CD4-positive, alpha-beta T cell treated with Interleukin-6 at 100 ng/mL for 8 hours (primary cell): ENCODE measurements around the gene DNM1.

Experiments
- DNase-seq: peaks from one replicate; pipeline ENCODE4 v3.0.0-alpha.2; 2020; ENCODE audit warnings: mixed read lengths, low spot score

The DNM1 gene

DNA sequence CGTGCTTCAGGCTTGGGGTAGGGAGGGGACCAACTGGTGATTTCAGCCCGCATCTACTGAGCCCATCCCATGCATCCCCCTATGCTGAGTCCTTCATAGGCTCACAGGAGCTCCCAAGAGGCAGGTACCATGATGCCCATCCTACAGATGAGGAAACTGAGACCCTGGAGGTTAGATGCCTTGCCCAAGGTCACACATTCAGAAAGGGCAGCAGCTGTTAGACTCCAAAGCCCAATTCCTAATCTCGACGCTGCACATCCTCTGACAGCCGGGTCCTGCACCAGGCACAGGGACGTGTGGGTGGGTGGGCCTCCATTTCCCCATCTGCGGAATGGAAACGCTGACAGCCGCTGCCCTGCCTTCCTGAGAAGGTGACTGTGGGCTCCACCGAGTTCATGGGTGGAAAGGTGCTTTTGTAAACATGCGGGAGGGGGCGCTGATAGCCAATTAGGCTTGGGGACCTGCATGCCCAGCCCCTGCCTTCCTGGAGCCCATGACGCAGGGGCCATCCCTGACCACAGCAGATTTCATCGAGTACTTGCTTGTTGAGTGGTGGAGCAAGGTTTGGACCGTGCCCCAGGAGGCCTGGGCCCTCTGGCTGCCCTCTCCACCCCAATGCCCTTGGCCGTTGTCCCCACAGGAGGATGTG lies 2.2 kb downstream of the DNM1 start:
- no peak for DNase-seq

DNA sequence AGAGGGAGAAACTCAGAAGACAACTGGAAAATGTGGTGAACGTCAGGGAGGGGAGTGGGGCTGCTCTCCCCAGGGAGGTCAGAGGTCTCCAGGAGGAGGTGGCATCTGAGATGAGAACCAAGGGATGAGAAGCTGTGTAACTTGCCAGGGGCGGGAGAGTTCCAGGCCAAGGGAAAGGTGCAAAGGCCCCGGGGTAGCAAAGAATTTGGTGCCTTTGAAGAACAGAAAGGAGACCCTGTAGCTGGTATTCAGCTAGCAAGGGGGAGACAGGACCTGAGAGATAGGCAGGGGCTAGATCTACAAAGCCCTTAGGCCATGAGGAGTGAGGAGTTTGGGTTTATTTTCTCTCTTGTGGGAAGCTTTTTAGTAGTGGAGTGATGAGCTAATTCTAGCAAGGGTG lies 3.3 kb downstream of the DNM1 start:
- DNase-seq: no peak

DNA sequence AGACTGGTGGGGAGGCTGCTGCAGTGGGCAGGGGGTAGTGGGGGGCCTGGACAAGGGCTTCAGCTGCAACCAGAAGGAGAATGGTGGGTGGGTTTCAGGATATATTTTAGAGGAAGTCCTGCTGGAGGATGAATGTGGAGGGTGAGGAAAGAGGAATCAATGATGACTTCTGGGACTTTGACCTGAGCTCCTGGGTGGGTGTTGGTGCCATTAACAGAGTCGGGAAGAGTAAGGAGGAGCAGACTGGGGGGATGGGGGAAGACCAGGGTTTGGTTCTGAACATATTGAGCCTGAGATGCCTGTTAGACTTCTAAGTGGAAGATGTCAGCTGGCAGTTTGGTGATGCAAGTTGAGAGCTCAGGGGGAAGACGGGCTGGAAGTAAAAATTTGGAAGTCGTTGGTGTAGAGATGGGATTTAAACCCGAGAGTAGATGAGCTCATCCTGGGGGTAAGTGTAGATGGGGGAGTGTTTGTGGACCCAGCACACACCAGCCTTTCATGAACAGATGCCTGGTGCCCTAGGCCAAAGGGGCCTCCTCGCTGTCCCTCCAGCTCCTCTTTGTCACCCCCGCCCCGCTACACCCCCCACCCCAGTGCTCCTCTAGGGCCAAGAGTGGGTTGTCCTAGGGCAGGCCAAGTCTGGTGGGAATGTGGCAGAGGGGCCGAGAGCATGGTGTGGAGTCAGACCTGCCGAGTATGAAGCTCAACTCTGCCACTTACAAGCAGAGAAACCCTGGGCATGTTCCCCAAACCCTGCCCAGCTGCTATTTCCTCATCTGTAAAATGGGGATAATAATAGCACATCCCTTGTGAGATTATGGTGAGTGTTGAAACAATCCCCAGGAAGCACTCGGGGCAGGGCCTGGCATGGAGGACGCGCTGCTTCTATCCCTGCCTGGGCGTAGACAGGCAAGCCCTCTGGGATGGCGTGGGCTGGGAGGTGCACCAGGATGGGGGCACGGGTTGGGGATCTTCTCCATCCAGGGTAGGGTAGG lies 4.0 kb downstream of the DNM1 start:
- DNase-seq: no peak

DNA sequence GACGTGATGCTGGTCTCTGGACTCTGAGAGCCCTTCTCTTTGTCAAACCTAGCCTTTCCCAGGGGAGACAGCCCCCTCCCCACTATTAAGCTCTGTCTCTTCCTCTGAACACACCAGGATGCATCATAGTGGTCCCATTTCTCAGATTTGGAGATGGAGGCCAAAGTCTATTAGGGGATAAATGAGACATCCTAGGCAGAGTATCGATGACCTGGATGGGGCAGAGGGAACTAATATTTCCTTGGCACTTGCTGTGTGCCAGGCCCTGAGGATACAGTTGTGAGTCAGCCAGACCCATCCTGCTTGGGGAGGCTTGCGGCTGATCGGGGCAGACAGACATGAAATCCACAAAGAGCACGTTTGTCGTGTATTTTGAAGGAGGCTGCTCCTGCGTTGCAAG lies 5.2 kb downstream of the DNM1 start:
- DNase-seq: no peak

DNA sequence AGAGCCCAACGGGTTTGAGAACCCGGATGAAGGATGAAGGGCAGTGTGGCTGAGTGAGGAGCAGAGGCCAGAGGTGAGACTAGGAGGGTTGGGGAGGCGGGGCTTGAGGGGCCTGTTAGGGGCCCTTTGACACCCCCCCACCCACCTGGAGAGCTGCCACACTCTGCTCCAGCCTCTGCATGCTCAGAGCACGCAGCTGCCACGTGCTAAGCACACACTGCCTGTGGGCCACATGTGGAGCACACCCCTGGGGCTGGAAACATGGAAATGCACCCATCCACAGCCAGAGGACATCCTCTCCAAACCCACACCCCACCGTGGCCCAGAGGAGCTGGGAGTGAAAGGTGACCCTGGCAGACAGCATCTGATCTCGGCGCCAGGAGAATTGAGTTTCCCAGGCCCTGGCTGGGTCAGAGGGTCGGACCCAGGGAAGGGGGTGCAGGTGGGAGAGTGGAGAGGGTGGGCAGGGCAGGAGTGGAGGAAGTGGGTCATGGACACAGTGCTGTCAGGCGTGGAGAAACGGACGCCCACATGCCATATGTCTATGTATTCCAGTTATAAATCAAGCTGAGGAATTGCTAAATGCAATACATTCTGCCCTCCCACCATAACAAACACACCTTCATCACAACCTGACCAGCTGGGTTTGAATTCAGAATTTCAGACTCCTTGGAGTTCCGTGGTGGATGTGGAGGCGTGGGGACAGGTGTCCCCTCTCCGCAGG lies 5.9 kb downstream of the DNM1 start:
- DNase-seq: no peak

DNA sequence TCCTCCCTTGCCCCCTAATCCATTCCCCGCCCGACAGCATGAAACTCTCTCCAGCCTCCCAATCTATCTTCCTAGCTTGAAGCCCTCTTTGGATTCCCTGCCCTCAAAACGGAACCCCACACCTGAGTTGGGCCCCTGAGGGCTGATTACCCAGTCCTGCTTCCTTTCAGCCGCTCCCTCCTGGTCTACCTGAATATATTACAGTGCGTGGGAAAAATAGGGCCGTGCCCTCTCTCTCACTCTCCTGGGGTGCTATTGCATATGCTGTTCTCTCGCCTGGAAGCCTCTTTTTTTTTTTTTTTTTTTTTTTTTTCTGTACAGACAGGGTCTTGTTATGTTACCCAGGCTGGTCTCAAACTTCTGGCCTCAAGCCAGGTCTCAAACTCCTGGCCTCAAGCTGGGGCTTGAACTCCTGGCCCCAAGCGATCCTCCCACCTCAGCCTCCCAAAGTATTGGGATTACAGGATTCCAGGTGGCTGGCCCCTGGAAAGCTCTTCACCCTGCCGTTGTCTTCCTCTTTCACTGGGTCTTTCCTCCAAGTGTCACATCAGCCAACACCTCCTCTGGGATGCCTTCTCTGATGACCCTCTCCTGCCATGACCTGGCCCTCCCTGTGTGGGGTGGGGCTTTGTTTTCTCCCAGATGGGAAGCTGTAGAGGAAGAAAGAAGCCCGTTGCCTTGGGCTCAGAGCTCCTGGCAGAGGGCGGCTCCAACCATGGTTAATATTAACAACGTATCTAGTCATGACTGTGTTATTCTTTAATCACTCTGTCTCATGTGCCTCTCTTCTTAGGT lies 8.2 kb downstream of the DNM1 start:
- DNase-seq: no peak

DNA sequence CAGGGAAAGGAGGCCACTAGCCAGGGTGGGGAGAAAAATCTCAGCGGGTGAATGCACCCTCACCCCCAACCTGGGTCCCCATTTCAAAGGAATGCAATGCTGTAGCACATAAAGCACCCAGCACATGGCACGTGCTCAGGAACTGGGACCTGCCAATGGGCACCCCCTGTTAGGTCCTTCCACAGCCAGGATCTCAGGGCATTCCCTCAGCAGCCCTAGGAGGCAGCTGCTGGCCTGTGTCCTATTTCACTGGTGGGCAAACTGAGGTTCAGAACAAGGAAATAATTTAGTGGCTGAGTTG lies 8.8 kb downstream of the DNM1 start:
- DNase-seq: no peak

DNA sequence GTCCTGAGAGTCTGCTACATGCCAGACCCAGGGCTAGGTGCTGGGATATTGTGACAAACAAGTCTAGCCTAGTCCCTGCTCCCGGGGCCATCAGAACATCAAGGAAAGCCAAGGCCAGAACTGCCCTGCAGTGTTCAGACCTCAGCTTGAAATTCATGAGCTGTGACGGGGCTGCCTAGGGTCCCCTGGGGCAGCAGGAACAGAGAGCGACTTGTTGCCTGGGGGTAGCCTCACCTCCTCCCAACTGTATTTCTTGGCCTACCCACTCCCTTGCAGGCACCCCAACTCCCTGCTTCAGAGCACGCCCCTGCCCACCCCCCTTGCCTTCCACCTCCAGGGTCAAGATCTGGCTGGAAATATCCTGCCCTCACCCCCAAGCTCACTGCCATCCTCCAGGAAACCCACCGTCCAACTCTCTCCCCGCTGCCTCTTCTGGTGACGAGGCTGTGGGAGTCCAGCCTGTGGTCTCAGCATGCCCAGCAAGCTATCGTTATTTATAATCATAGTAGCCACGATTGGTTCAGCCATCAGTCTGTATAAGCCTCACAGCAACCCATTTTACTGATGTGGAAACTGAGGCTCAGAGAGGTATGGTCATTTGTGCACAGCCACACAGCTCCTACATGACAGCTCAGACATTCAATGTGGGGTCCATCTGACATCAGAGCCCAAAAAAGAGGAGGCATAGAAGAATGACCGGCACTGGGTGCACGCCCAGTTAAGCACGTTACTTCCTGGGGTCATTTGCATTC lies 10.7 kb downstream of the DNM1 start:
- DNase-seq: no peak

DNA sequence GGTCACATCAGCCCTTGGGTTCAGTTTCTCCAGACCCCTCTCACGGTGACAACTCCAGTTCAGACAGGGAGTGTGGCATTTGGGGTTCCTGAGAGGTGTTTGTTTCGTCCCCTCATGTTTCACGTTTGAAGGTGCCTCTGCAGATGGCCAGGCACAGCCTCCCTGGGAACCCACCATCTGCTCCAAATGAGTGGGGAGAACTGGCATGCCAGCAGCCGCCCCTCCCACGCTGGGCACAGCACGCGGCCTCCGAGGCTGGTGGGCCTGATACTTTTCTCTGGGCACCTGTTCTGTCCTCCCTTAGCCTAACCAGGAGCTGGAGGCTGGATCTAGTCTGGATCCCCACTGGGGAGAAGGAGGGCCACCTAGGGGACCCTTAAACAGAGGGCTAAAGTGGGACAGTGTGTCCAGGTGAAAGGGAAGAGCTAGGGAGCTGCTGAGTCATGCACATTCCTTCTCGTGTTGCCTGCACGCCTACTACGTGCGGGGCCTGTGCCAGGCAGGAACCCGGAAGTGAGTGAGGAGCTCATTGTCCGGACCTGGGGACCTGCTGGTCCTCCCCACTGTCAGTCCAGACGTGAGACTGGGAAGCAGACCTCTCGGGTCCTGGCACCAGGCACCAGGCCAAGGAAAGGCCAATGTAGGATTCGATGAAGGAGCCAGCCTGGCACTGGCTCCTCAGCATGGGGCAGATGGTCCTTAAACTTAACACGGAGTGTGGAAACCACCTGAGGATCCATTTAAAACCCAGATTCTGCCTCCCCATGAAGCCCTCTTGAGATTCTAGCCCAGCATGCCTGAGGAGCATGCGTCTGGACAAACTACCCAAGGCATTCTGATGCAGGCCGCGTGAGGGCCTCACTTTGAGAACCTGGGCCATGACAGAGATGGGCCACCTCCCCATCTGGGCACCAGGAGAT lies 11.7 kb downstream of the DNM1 start:
- no peak for DNase-seq

DNA sequence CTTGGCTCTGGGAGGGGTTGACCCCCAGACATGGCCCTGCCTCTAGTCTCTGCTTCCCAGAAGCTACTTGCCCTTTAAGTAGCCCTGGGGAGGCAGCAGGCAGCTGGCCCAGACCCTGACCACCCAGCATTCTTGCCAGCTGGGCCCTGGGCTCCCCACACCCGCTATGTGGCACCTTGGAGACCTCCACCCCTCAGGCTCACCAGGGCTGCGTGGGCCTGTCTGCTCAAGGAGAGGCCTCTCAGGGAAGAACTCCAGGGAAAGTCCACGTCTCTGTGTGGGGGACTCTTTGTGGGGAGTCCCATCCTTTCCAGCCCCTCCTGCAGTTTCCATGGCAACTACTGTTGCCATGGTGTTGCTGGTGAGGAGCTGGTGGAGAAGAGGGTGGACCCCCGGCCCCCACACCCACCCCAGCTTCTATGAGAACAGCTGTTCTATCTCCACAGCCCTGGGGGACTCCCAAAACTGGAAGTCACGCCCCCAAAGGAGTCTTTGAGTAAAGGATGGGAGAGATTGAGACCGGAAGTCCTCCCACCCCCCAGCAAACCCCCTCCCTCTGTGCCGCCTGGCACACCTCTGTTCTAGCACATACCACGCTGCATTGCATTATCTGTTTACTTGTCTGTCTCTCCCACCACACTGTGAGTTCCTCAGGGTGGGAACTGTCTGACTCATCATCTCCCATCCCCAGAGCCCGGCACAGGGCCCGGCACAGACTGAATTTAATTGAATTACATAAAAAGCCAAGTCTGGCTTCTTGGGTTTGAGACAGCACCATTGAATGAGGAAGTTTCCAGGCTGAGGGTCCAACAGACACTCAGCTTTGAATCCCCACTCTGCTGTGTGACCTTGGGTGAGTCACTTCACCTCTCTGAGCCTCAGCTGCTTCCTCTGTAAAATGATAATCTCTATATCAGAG lies 12.6 kb downstream of the DNM1 start:
- no peak for DNase-seq

DNA sequence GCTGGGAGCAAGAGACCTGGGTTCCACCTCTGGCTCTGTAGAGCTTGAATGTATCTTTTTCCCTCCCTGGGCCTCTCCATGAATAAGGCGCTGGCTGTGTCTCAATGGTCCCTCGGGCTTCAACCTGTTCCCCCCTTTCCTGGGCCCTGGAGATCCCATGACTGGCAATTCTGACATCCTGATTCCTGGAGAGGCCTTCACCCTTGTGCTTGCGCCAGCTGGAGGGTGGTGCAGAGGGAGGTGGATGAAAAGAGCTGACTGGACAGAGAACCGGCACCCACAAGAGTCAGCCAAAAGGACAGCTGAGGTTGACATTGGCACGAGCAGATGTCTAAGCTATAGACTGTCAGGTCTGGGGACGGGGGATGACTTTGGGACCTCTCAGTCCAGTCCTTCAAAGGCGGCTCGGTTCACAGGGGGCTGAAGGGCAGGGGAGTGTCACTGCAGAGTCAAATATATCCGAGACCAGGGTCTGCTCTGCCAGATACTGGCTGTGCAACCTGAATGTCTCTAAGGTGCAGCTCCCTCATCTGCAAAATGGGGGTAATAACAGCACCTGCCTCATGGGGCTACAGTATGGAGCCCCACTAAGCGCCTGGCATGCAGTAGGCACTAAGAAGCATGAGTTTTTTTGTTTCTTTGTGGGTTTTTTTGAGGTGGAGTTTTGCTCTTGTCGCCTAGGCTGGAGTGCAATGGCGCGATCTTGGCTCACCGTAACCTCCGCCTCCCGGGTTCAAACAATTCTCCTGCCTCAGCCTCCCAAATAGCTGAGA lies 13.8 kb downstream of the DNM1 start:
- DNase-seq: no peak

DNA sequence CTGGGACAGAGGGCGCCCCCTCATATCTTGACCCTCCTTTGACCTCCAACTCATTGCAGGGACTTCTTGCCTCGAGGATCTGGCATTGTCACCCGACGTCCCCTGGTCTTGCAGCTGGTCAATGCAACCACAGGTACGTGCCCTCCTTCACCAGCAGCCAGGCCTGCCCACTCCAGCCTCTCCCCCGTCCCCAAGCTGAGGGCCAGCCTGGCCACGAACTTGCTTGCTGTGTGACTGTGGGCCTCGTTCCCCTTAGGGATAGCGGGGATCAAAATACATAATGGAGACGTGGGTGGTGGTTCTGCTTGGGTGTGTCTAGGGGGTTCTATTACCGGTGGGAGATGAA lies 15.0 kb downstream of the DNM1 start:
- DNase-seq: no peak

DNA sequence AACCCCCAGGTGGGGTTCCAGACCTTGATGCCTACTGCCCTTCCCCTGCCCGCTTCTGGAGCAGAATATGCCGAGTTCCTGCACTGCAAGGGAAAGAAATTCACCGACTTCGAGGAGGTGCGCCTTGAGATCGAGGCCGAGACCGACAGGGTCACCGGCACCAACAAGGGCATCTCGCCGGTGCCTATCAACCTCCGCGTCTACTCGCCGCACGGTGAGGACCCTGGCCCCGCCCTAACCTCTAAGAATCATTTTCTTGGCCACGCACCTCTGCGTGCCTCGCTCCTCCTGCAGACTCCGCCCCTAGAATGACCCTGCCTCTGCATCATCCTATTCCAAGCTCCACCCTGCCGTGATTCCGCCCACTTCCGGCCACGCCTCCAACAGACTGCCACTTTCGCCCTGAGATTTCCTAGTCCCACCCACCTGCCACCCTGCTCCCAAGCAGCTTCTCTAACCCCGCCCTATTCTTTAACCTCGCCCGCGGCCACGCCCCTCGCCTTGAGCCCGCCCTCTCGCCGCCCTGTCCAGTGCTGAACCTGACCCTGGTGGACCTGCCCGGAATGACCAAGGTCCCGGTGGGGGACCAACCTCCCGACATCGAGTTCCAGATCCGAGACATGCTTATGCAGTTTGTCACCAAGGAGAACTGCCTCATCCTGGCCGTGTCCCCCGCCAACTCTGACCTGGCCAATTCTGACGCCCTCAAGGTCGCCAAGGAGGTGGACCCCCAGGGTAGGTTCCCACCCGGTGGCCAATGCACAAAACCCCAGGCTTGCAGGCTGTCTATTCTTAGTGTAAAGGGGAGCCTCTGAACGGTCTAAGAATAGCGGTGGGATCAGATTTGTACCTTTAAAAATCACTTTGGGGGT lies 15.6 kb downstream of the DNM1 start:
- peak; percentile 93 for DNase-seq

DNA sequence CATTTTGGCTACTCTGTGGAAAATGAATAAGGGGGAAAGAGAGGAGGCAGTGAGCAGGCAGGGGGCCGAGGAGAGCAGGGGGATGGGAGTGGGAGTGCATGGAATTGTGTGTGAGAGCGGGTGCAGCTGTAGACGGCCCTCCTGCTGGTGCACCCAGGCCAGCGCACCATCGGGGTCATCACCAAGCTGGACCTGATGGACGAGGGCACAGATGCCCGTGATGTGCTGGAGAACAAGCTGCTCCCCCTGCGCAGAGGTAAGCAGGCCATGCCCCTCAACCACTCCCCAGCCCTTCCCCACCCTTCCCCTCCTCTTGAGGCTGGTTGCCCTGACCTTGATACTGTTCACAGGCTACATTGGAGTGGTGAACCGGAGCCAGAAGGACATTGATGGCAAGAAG lies 16.7 kb downstream of the DNM1 start:
- DNase-seq: no peak

DNA sequence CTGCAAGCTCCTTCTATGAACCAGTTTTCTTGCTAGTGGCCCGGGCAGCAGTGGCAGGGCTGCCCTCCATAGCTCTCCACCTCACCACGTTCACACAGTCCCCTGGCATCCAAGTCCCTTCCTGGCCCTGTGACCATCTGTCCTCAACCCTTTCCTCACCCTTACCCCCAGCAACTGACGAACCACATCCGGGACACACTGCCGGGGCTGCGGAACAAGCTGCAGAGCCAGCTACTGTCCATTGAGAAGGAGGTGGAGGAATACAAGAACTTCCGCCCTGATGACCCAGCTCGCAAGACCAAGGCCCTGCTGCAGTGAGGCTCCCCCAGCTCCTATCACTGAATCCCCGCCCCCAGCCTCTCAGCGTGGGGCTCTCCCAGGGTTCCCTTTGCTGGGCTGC lies 18.8 kb downstream of the DNM1 start:
- no peak for DNase-seq

DNA sequence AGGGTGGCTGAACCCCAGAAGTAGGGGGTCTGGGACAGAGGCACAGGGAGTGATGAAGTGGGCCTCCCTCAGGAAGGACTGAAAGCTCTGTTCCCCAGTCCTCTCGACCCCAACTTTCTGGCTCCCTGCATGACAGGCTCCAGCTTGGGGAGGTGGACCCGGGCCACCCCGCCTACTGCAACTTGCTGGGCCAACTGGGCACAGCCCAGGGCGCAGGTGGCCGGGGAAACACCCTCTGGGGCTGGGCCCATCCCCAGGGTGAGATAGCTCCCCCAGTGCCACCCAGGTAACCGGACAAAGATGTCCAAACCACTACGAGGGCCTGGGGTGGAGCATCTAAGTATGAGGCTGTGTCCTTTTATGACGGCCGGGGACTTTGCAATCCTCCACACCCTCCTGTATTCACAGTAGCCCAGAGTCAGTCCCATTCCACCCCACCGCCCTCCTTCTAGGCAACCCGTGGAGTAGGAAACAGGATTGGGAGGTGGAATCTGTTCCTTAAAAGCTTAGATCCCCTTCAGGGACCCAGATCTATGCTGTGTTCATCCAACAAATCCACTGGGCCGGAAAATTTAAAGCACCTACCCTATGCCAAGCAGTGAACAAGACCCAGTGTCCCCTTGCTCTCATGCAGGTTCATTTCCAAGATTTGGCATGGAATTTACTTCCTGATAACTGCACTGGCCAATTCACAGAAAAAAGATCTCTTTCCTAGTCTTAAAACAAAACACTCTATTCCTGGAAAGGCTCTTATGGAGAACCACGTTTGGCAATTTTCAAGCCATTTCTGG lies 19.9 kb downstream of the DNM1 start:
- DNase-seq: no peak

DNA sequence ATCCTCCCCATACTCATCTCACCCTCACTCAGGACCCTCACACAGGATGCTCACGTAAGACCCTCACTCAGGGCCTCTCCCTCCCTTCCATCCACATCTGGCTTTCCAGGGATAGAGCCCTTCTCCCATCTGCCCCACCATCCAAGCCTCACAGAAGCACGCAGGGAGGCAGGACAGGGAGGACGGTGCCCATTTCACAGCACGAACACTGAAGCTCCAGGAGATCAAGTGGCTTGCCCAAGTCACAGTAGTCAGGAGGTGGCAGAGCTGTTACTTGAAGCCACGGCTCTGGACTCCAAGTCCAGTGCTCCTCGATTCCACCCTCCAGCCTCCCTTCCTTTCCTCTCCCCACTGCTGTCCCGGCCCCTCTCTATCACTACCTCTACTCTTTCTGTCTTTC lies 21.7 kb downstream of the DNM1 start:
- no peak for DNase-seq
